PFSK-1 (cell line): Measurements from ENCODE around the gene PLCXD1.

Experiments used
- FOXP2 ChIP-seq: optimal IDR thresholded peaks from 2 replicates; pipeline ENCODE3; 2011; ENCODE audit warnings: borderline replicate concordance, control low read depth, inconsistent platforms; ENCODE audit not compliant: insufficient read depth; ENCODE audit errors: extremely low read length, extremely low read depth
- POLR2AphosphoS5 ChIP-seq: IDR thresholded peaks from 2 replicates; pipeline ENCODE4 v1.6.1; 2012; ENCODE audit warnings: low read depth, mild to moderate bottlenecking, control low read depth, low read length, moderate library complexity
- SIN3A ChIP-seq: IDR thresholded peaks from 2 replicates; pipeline ENCODE4 v1.6.1; 2012; ENCODE audit warnings: mild to moderate bottlenecking, low read length, moderate library complexity, borderline replicate concordance; ENCODE audit not compliant: insufficient read depth
- TAF1 ChIP-seq: IDR thresholded peaks from 2 replicates; pipeline ENCODE4 v1.6.1; 2012; ENCODE audit warnings: low read length, control low read depth, borderline replicate concordance; ENCODE audit not compliant: insufficient read depth
- TF ChIP-seq, protein P1 (sequence below), 2 experiments: IDR thresholded peaks; 2 replicates each; pipeline versions ENCODE4 v1.6.1 to v1.8.0; 2011 to 2012; ENCODE audit warnings: low read depth in 2 of 2, low read length in 2 of 2, control low read depth in 1 of 2, inconsistent platforms in 1 of 2, mild to moderate bottlenecking in 1 of 2, moderate library complexity in 1 of 2; ENCODE audit not compliant: insufficient read depth in 1 of 2

DNA sequence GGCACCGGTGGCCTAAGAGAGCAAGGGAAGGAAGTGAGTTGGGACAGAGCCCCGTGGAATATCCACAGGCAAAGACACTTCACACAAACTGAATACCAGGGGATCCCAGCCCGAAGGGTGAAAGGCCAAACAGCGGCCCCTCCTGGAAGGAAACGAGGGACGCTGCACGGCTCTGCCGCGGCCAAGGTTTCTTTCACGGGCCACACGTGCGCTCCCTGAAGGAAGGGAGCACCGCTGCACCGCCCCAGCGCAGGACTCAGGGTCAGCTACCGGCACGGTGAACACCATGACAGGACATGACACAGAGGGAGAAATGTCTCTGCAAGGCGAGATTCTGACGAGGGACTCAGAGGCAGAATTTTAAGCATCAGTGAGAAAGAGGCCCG lies 69.0 kb downstream of the PLCXD1 start:
- TF ChIP-seq, protein P1, sequence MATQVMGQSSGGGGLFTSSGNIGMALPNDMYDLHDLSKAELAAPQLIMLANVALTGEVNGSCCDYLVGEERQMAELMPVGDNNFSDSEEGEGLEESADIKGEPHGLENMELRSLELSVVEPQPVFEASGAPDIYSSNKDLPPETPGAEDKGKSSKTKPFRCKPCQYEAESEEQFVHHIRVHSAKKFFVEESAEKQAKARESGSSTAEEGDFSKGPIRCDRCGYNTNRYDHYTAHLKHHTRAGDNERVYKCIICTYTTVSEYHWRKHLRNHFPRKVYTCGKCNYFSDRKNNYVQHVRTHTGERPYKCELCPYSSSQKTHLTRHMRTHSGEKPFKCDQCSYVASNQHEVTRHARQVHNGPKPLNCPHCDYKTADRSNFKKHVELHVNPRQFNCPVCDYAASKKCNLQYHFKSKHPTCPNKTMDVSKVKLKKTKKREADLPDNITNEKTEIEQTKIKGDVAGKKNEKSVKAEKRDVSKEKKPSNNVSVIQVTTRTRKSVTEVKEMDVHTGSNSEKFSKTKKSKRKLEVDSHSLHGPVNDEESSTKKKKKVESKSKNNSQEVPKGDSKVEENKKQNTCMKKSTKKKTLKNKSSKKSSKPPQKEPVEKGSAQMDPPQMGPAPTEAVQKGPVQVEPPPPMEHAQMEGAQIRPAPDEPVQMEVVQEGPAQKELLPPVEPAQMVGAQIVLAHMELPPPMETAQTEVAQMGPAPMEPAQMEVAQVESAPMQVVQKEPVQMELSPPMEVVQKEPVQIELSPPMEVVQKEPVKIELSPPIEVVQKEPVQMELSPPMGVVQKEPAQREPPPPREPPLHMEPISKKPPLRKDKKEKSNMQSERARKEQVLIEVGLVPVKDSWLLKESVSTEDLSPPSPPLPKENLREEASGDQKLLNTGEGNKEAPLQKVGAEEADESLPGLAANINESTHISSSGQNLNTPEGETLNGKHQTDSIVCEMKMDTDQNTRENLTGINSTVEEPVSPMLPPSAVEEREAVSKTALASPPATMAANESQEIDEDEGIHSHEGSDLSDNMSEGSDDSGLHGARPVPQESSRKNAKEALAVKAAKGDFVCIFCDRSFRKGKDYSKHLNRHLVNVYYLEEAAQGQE (IDR thresholded peaks at IDR 0.05; ENCODE audit: insufficient read depth in 1 of 2, low read depth in 2 of 2, low read length in 2 of 2) = no peak
- TF ChIP-seq POLR2AphosphoS5 = no peak
- TF ChIP-seq TAF1 = no peak
- no peak for TF ChIP-seq FOXP2
- TF ChIP-seq SIN3A = no peak
